Thoracic aorta (tissue), 2 donors: ENCODE measurements around the gene RNF31. TPM values are rescaled to one million over a fixed set of nuclear protein-coding genes. Genes with fewer than 3 reads are reported as not detected.
A peak's percentile ranks its signal among the peaks of the same experiment; 100 is the strongest.

Experiments
- ATAC-seq: fragments of 150-250 bp; one replicate; pipeline ENCODE4 v1.8.0; 2017; ENCODE audit warnings: low read depth; ENCODE audit not compliant: insufficient number of reproducible peaks, low FRiP score
- DNase-seq: peaks from one replicate; pipeline ENCODE4 v3.0.0-alpha.2; 2020; ENCODE audit warnings: low spot score
- H3K27ac ChIP-seq, 2 donors: fragments of 200-600 bp; sonication (generic); 1 replicate in 1 of 2; 2 replicates in 1 of 2; pipeline ENCODE4 v1.5.1; 2016; ENCODE audit warnings: mild to moderate bottlenecking in 2 of 2, moderate library complexity in 2 of 2
- H3K27me3 ChIP-seq: fragments of 200-600 bp; sonication (generic); replicated peaks from 2 replicates; pipeline ENCODE4 v1.6.0; 2016; ENCODE audit warnings: mild to moderate bottlenecking; ENCODE audit not compliant: insufficient read depth
- H3K36me3 ChIP-seq: fragments of 200-600 bp; sonication (generic); one replicate; pipeline ENCODE4 v1.5.1; 2016
- H3K4me1 ChIP-seq, 2 donors: fragments of 200-600 bp; sonication (generic); 1 replicate in 1 of 2; 2 replicates in 1 of 2; pipeline versions ENCODE4 v1.5.1 to v1.6.0; 2016; ENCODE audit warnings: low read depth in 2 of 2, mild to moderate bottlenecking in 1 of 2; ENCODE audit not compliant: control insufficient read depth in 1 of 2
- H3K4me3 ChIP-seq: fragments of 200-600 bp; sonication (generic); 2 replicates; pipeline ENCODE4 v1.5.1; 2016; ENCODE audit warnings: mild to moderate bottlenecking
- H3K9me3 ChIP-seq: fragments of 200-600 bp; sonication (generic); 2 replicates; pipeline ENCODE4 v1.5.1; 2016
- total RNA-seq, 2 donors: library from RNA; depleted of rRNA; stranded (reverse); fragments of >200 nt; gene quantifications; one replicate each; pipeline versions ENCODE4 v1.1.0 to v1.2.3, GENCODE V29; 2016
- TF ChIP-seq, protein P1 (sequence below): fragments of 200-600 bp; sonication (generic); IDR thresholded peaks from one replicate; pipeline ENCODE4 v1.5.1; 2019; ENCODE audit warnings: antibody characterized with exemption

Gene RNF31
- total RNA-seq, 2 donors from 2014 or later = 60.4 to 94.6 TPM

- H3K4me1 ChIP-seq = peaks cover 12 to 30% of the 10 kb centered on the region in 2 donors
- TF ChIP-seq, protein P1, sequence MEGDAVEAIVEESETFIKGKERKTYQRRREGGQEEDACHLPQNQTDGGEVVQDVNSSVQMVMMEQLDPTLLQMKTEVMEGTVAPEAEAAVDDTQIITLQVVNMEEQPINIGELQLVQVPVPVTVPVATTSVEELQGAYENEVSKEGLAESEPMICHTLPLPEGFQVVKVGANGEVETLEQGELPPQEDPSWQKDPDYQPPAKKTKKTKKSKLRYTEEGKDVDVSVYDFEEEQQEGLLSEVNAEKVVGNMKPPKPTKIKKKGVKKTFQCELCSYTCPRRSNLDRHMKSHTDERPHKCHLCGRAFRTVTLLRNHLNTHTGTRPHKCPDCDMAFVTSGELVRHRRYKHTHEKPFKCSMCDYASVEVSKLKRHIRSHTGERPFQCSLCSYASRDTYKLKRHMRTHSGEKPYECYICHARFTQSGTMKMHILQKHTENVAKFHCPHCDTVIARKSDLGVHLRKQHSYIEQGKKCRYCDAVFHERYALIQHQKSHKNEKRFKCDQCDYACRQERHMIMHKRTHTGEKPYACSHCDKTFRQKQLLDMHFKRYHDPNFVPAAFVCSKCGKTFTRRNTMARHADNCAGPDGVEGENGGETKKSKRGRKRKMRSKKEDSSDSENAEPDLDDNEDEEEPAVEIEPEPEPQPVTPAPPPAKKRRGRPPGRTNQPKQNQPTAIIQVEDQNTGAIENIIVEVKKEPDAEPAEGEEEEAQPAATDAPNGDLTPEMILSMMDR = no peak
- peaks cover 13% of the 10 kb centered on the region for H3K36me3 ChIP-seq
- peak within 1 kb of the TSS; percentile 95 for H3K4me3 ChIP-seq
- ATAC-seq (peak; percentile 83), DNase-seq (peak; percentile 81)
- H3K27me3 ChIP-seq = no peaks in the 10 kb centered on the region
- peak within 1 kb of the TSS; percentile 57 to 84 for H3K27ac ChIP-seq
- H3K9me3 ChIP-seq = no peaks in the 10 kb centered on the region
Observed at GRCh38 chr14:24135834-24136683, 11.2 kb upstream of the RNF31 start, which contains the start of gene PSME1. Gene PSME1 (plus strand): TSS chr14:24136194. CDS start chr14:24136263, 69 bp downstream.

DNA sequence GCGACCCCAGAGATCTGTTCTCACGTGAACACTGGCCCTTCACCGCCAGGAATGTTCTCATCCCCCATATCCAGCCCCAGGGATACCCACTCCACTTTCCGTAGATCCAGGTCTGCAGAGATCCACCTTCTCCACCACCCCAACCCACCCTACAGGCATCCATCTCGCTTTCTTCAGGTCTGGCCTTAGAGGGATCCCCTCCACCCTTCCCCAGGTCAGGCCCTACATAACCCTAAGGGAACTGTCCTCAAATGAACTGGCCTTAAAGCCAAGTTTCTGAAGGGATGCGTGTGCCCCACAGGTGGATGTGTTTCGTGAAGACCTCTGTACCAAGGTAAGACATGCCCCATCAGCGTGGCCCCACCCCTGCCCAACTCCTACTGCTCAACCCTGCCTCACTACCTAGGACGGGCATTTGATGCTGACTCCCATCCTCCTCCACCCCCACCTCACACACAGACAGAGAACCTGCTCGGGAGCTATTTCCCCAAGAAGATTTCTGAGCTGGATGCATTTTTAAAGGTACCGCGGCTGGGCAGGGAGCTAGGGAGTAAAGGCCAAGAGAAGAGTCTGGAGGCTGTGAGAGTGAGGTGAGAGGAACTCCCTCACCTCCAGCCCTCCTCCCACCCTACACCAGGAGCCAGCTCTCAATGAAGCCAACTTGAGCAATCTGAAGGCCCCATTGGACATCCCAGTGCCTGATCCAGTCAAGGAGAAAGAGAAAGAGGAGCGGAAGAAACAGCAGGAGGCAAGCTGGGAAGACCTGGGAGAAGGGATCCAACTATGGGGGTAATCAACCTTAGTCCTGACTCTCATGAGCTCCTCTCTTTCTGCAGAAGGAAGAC, 10.4 kb upstream of the RNF31 start:
- TF ChIP-seq, protein P1 = no peak

DNA sequence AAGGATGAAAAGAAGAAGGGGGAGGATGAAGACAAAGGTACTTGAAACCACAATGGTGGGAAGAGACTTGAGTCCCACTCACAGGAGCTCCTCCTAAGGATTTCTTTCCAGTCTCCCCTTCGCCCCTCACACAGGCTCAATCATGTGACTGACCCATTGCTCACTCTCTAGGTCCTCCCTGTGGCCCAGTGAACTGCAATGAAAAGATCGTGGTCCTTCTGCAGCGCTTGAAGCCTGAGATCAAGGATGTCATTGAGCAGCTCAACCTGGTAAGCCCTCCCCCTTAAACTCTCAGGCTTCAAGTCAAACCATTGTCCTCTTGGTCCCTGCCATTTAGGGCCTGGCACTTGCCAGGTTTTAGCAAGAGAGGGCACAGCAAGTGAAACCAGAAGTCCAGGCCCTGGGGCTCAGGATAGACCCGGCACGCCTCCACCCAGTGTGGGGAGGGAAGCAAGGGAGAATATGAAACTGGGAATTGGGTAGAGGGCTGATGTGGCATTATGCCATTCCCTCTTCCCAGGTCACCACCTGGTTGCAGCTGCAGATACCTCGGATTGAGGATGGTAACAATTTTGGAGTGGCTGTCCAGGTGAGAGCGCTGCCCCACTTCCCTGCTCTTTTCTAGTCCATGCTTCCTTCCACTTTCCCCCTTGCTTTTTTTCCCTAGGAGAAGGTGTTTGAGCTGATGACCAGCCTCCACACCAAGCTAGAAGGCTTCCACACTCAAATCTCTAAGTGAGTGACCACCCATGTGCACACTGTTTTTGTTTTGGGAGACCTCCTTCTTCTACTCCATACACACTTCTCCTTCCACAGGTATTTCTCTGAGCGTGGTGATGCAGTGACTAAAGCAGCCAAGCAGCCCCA, 9.5 kb upstream of the RNF31 start:
- H3K4me1 ChIP-seq = peaks cover 17 to 36% of the 10 kb centered on the region in 2 donors
- DNase-seq = no peak
- peaks cover 13% of the 10 kb centered on the region for H3K36me3 ChIP-seq
- no peak overlapping the region for H3K4me3 ChIP-seq
- no peak for ATAC-seq
- no peaks in the 10 kb centered on the region for H3K9me3 ChIP-seq
- no peaks in the 10 kb centered on the region for H3K27me3 ChIP-seq
- TF ChIP-seq, protein P1 = no peak
- no peak overlapping the region for H3K27ac ChIP-seq

More for the DNA sequence above, 10.4 kb upstream of the RNF31 start:
- peaks cover 13 to 31% of the 10 kb centered on the region in 2 donors for H3K4me1 ChIP-seq
- DNase-seq (no peak), ATAC-seq (no peak)
- H3K27me3 ChIP-seq = no peaks in the 10 kb centered on the region
- no peaks in the 10 kb centered on the region for H3K9me3 ChIP-seq
- H3K27ac ChIP-seq = peak overlapping the region; percentile 57 to 84
- H3K36me3 ChIP-seq = peaks cover 13% of the 10 kb centered on the region
- peak overlapping the region; percentile 95 for H3K4me3 ChIP-seq

DNA sequence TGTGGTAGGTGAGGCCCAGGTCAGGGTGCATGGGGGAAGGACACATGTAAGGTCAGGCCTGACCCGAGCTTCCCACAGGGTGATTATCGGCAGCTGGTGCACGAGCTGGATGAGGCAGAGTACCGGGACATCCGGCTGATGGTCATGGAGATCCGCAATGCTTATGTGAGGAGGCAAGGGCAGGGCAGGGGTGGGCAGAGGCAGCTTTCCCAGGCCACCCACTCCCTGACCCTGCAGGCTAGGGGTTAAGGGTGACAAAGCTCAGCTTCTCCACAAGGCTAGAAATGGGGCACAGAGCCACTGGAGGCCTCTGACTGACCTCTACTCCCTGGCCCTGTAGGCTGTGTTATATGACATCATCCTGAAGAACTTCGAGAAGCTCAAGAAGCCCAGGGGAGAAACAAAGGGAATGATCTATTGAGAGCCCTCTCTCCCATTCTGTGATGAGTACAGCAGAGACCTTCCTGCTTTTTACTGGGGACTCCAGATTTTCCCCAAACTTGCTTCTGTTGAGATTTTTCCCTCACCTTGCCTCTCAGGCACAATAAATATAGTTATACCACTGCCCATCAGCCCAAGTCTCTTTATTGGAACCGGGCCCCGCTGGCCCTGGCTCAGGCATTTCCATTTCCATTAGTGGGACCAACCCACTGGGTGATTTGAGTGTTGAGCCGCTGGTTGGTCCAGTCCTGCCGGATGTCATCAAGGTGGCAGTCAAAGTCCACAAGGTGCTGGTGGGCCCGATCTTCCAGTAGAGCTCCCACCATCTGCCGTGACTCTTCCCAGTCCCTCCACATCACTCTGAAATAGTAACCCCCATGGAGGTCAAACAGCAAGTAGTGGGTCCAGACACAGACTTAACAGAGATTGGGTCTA, 8.7 kb upstream of the RNF31 start:
- Histone ChIP-seq H3K9me3 (no peaks in the 10 kb centered on the region), H3K27me3 (no peaks in the 10 kb centered on the region), H3K4me1 (peaks cover 17 to 36% of the 10 kb centered on the region in 2 donors), H3K27ac (no peak overlapping the region), H3K4me3 (no peak overlapping the region), H3K36me3 (peaks cover 13% of the 10 kb centered on the region)
- DNase-seq = no peak
- no peak for ATAC-seq
- TF ChIP-seq, protein P1 = no peak
